K562 (cell line): ENCODE data around the gene NDST4. TPM values are rescaled to one million over a fixed set of nuclear protein-coding genes. Genes with fewer than 3 reads are reported as not detected.

Source experiments
- ATAC-seq: fragments of 200-7000 bp; cut with Tn5 transposase; 3 replicates; pipeline ENCODE4 v1.9.1; 2020; ENCODE audit warnings: moderate library complexity
- BruUV-seq: library from RNA; stranded (reverse); fragments of 400-500 nt; replicated peaks from 2 replicates; lab custom pipeline; 2021; lab: Mats Ljungman, UMichigan
- CTCF ChIA-PET: fragments of 300-600 bp; formaldehyde crosslinking; extraction: SDS; loops from one replicate; lab custom pipeline; 2021; ENCODE audit warnings: low intra/inter-chr PET ratio; lab: Yijun Ruan, JAX
- POLR2A ChIA-PET: fragments of 300-600, 350-650 bp; sonication (Branson Sonifier 250); formaldehyde crosslinking; extraction: SDS; loops from one replicate; lab custom pipeline; 2021; ENCODE audit warnings: antibody characterized with exemption, inconsistent platforms; lab: Yijun Ruan, JAX
- DNase-seq, 4 experiments: peaks; one replicate each; pipeline versions ENCODE4 v3.0.0 to v3.0.0-alpha.2; 2011 to 2018; ENCODE audit warnings: low spot score in 3 of 4, mixed read lengths in 3 of 4; ENCODE audit errors: extremely low read depth in 1 of 4
- FAIRE-seq: peaks from 2 replicates; lab custom pipeline; 2011; peaks lifted over from hg19 to GRCh38; lab: Jason Lieb, UNC
- H2AFZ ChIP-seq: 2 replicates; pipeline ENCODE4 v1.6.0; 2011; ENCODE audit warnings: low read depth, low read length, control low read depth, inconsistent platforms
- H3K27ac ChIP-seq: fragments of 200-600 bp; 3 replicates; pipeline ENCODE4 v1.8.0; 2011; ENCODE audit warnings: low read depth, mild to moderate bottlenecking, control low read depth, inconsistent platforms, low read length, moderate library complexity, mixed read lengths; ENCODE audit errors: extremely low read depth
- H3K27me3 ChIP-seq, 2 experiments: fragments of 300-600 bp in 1 of 2; 2 replicates in 1 of 2; 3 replicates in 1 of 2; pipeline versions ENCODE4 v1.6.0 to v1.8.0; 2011; ENCODE audit warnings: inconsistent platforms in 2 of 2, low read length in 2 of 2, mild to moderate bottlenecking in 1 of 2, mixed read lengths in 1 of 2, moderate library complexity in 1 of 2; ENCODE audit not compliant: control insufficient read depth in 2 of 2, insufficient read depth in 2 of 2
- H3K36me3 ChIP-seq: fragments of 300-600 bp; 3 replicates; pipeline ENCODE4 v1.8.0; 2011; ENCODE audit warnings: mild to moderate bottlenecking, low read length, inconsistent platforms; ENCODE audit not compliant: control insufficient read depth, insufficient read depth
- H3K4me1 ChIP-seq, 2 experiments: fragments of 200-600 bp in 1 of 2; replicated peaks in 1 of 2; 2 replicates in 1 of 2; 3 replicates in 1 of 2; pipeline versions ENCODE4 v1.5.1 to v1.8.0; 2011; ENCODE audit warnings: inconsistent platforms in 2 of 2, low read length in 2 of 2, mild to moderate bottlenecking in 1 of 2, mixed read lengths in 1 of 2, moderate library complexity in 1 of 2; ENCODE audit not compliant: control insufficient read depth in 2 of 2, insufficient read depth in 2 of 2
- H3K4me2 ChIP-seq: 2 replicates; pipeline ENCODE4 v1.6.1; 2011; ENCODE audit warnings: low read length, control low read depth, inconsistent platforms, mixed read lengths; ENCODE audit not compliant: insufficient read depth
- H3K4me3 ChIP-seq: fragments of 200-600 bp; sonication (generic), shearing (Covaris generic); 2 replicates; pipeline ENCODE4 v1.5.1; 2016; ENCODE audit warnings: control low read depth, inconsistent platforms
- H3K79me2 ChIP-seq: fragments of 200-600 bp; 3 replicates; pipeline ENCODE4 v1.8.0; 2011; ENCODE audit warnings: low read length, inconsistent platforms; ENCODE audit not compliant: control insufficient read depth, insufficient read depth
- H3K9ac ChIP-seq, 2 experiments: 2 replicates each; pipeline versions ENCODE4 v1.6.0 to v1.6.1; 2011; ENCODE audit warnings: low read depth in 2 of 2, low read length in 2 of 2, control low read depth in 1 of 2, inconsistent platforms in 1 of 2, mild to moderate bottlenecking in 1 of 2, mixed read lengths in 1 of 2; ENCODE audit not compliant: insufficient read depth in 1 of 2
- H3K9me1 ChIP-seq: one replicate; pipeline ENCODE4 v1.6.0; 2011; ENCODE audit warnings: inconsistent platforms, mild to moderate bottlenecking, low read length, moderate library complexity; ENCODE audit not compliant: control insufficient read depth, insufficient read depth
- H3K9me3 ChIP-seq: replicated peaks from 2 replicates; pipeline ENCODE4 v1.5.1; 2011; ENCODE audit warnings: low read depth, low read length, inconsistent platforms; ENCODE audit not compliant: control insufficient read depth, insufficient read depth
- H4K20me1 ChIP-seq: replicated peaks from 2 replicates; pipeline ENCODE4 v1.6.1; 2011; ENCODE audit warnings: low read length, inconsistent platforms, mixed read lengths; ENCODE audit not compliant: control insufficient read depth, insufficient read depth
- NFE2L1 ChIP-seq: fragments of 450-650 bp; IDR thresholded peaks from 2 replicates; pipeline ENCODE4 v1.6.1; 2016; ENCODE audit warnings: missing genetic modification characterization, low read depth, mild to moderate bottlenecking, missing compliant biosample characterization, moderate library complexity, borderline replicate concordance
- NR3C1 ChIP-seq: sonication (generic); formaldehyde crosslinking; IDR thresholded peaks from 2 replicates; pipeline ENCODE4 v1.8.1; 2022; ENCODE audit warnings: missing genetic modification reagents
- PHF8 ChIP-seq: fragments of 200-600 bp; sonication (generic); IDR thresholded peaks from 2 replicates; pipeline ENCODE4 v1.6.1; 2012; ENCODE audit warnings: mixed run types, mild to moderate bottlenecking, inconsistent platforms, low read length, moderate library complexity, borderline replicate concordance
- TRIM24 ChIP-seq, 2 experiments: fragments of 450-650 bp; IDR thresholded peaks; 2 replicates each; pipeline ENCODE4 v1.6.1; 2016
- ZNF133 ChIP-seq: fragments of 250-450 bp; sonication (Bioruptor Pico); IDR thresholded peaks from 2 replicates; pipeline ENCODE4 v1.4.0; 2020; ENCODE audit warnings: mild to moderate bottlenecking
- WGBS: fragments of 100-300 bp; shearing (Covaris generic); methylation state at CpG from one replicate; pipeline ENCODE4 v1.1.6; 2016; ENCODE audit warnings: low coverage, mixed read lengths; ENCODE audit not compliant: insufficient coverage; ENCODE audit errors: missing lambda C conversion rate; 5-methylcytosine and 5-hydroxymethylcytosine counted together
- in situ Hi-C: fragments of 300-500 bp; cut with MboI; formaldehyde crosslinking; loops from 4 replicates; pipeline ENCODE4 v1.15.0; 2018; ENCODE audit warnings: inconsistent platforms, mixed read lengths
- intact Hi-C: fragments of 100-400 bp; cut with micrococcal nuclease; formaldehyde crosslinking; loops from 2 replicates; pipeline ENCODE4 v1.14.2; 2022
- polyA plus RNA-seq, 8 experiments: library from polyadenylated mRNA; depleted of rRNA in 4 of 8; stranded (reverse) in 5 of 8; unstranded in 3 of 8; fragments of >200 nt; fragmentation: Nextera tagmentation in 2 of 8; fragmentation: Illumina TruSeq in 1 of 8; extraction: Ambion mirVana in 2 of 8; extraction: Trizol in 1 of 8; gene quantifications; 2 replicates each; pipeline versions ENCODE4 v1.2.1 to v1.2.3, GENCODE V29; 2011 to 2014; ENCODE audit warnings: inconsistent platforms in 1 of 8, missing spikeins in 1 of 8
- total RNA-seq, 7 experiments: library from RNA; depleted of rRNA in 6 of 7; stranded (reverse); fragments of >200 nt in 6 of 7; fragmentation: Illumina TruSeq in 2 of 7; extraction: Trizol in 2 of 7; gene quantifications; 2 replicates each; pipeline versions ENCODE4 v1.2.1 to v1.2.3, GENCODE V29; 2011 to 2021; ENCODE audit warnings: low replicate concordance in 1 of 7
- TF ChIP-seq, protein P1 (sequence below): fragments of 450-650 bp; formaldehyde crosslinking; IDR thresholded peaks from 2 replicates; pipeline ENCODE4 v1.4.0; 2020; ENCODE audit warnings: mild to moderate bottlenecking, moderate library complexity
- TF ChIP-seq, protein P2 (sequence below): fragments of 250-450 bp; sonication (Bioruptor Pico); IDR thresholded peaks from 2 replicates; pipeline ENCODE4 v1.5.0; 2020; ENCODE audit warnings: mild to moderate bottlenecking

NDST4 gene
- total and polyA plus RNA-seq, 9 of the 15 experiments (the other 6 are each of a cell fraction or from before 2014, with no cell fraction given), result not detected

DNA sequence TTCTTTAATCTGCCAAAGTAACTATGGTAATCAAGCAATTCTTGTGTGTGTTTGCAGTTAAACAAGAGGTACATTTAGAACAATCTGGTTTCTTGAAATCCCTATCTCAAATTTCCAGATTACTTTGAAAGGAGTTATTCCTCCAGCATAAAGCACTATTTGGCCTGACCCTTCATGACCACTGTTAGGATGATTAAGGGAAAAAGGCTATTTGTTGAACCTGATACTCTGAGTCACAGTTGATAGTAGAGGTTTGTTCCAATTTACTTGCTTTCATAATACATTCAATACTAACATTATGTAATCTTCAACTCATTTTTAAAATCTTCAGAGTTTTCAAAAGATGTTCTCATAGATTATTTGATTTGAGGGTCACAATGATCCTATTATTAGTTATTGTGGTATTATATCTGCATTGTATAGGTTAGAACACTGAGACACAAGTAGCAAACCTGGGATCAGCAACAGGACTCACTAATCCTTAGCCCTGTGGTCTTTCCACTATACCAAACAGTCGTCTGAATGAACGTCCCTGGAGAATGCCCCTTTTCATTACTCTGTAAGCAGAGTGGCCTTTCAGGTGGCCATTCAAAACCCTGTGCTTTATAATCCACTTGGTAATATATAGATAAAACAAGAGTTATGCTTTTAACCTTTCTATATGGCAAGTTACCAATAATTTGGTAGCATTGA, 8.1 kb upstream of the NDST4 start:
- BruUV-seq, result no TSS peak
- WGBS, result 0% methylated on average over 2 of the region's 2 CpGs

More for the DNA sequence above, 8.1 kb upstream of the NDST4 start:
- Histone ChIP-seq H3K9me1 (no peaks in the 10 kb centered on the region), H3K79me2 (no peaks in the 10 kb centered on the region), H3K27me3 (no peaks in the 10 kb centered on the region), H3K36me3 (no peaks in the 10 kb centered on the region), H3K9me3 (no peaks in the 10 kb centered on the region), H2AFZ (no peak overlapping the region), H3K4me3 (no peak overlapping the region), H3K4me1 (no peaks in the 10 kb centered on the region), H3K9ac (no peak overlapping the region), H3K27ac (no peak overlapping the region)
- CTCF ChIA-PET, result no interaction called here
- POLR2A ChIA-PET, result no interaction called here
- DNase-seq (no peak), FAIRE-seq (no peak), ATAC-seq (no peak)
- in situ Hi-C loops, result no loop called here
- TF ChIP-seq NR3C1 (CRISPR knock-in tag) (no peak), ZNF133 (CRISPR knock-in tag) (no peak), NFE2L1 (no peak), TRIM24 (IDR thresholded peaks at IDR 0.05) (no peak), PHF8 (no peak)
- TF ChIP-seq, protein P1, sequence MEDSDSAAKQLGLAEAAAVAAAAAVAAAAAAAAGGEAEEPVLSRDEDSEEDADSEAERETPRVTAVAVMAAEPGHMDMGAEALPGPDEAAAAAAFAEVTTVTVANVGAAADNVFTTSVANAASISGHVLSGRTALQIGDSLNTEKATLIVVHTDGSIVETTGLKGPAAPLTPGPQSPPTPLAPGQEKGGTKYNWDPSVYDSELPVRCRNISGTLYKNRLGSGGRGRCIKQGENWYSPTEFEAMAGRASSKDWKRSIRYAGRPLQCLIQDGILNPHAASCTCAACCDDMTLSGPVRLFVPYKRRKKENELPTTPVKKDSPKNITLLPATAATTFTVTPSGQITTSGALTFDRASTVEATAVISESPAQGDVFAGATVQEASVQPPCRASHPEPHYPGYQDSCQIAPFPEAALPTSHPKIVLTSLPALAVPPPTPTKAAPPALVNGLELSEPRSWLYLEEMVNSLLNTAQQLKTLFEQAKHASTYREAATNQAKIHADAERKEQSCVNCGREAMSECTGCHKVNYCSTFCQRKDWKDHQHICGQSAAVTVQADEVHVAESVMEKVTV, result no peak
- TF ChIP-seq, protein P2, sequence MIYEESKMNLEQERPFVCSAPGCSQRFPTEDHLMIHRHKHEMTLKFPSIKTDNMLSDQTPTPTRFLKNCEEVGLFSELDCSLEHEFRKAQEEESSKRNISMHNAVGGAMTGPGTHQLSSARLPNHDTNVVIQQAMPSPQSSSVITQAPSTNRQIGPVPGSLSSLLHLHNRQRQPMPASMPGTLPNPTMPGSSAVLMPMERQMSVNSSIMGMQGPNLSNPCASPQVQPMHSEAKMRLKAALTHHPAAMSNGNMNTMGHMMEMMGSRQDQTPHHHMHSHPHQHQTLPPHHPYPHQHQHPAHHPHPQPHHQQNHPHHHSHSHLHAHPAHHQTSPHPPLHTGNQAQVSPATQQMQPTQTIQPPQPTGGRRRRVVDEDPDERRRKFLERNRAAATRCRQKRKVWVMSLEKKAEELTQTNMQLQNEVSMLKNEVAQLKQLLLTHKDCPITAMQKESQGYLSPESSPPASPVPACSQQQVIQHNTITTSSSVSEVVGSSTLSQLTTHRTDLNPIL (CRISPR knock-in tag), result no peak
- TF ChIP-seq, all 486 proteins: peak for 0
- H3K4me2 ChIP-seq, result no peak overlapping the region
- H4K20me1 ChIP-seq, result no peaks in the 10 kb centered on the region
- intact Hi-C loops, result no loop called here
